Measurements from ENCODE around the gene NPHP4.

Gene NPHP4

DNA sequence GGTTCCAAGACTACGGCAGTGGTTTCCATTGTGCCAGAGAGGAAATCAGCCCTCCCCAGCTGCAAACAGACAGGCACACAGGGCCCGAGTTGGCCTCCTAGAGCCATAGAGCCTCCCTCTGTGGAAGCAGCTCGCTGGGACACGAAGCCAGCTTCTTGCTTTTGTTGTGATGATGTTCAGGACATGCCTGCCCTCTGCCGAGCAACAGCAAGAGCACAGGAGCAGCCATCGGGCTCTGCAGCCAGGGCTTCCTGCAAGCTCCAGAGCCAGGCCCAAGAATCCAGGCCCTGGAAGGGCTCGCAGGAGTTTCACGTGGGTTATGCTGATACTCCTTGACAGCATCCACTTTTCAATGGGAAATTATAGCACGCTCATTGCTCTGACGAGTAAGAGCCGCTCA, 18.5 kb downstream of the NPHP4 start:
- no peak for DNase-seq (ENCODE audit: low read depth in 2 of 2, low spot score in 1 of 2)

DNA sequence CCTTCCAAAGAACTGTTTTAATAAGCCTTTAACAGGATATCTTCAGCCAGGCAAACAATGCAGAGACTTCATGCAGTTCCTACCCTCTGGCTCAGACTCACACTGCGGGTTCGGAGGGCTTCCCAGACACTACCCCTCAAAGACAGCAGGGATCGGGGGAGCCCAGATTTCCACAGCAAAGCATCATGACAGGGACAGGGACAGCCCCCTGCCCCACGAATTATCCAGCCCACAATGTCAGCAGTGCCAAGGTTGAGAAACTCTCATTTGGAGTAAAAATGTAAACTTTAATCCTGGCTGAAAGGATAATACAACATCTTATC, 20.1 kb downstream of the NPHP4 start:
- no peak for DNase-seq (ENCODE audit: low read depth in 2 of 2, low spot score in 1 of 2)

DNA sequence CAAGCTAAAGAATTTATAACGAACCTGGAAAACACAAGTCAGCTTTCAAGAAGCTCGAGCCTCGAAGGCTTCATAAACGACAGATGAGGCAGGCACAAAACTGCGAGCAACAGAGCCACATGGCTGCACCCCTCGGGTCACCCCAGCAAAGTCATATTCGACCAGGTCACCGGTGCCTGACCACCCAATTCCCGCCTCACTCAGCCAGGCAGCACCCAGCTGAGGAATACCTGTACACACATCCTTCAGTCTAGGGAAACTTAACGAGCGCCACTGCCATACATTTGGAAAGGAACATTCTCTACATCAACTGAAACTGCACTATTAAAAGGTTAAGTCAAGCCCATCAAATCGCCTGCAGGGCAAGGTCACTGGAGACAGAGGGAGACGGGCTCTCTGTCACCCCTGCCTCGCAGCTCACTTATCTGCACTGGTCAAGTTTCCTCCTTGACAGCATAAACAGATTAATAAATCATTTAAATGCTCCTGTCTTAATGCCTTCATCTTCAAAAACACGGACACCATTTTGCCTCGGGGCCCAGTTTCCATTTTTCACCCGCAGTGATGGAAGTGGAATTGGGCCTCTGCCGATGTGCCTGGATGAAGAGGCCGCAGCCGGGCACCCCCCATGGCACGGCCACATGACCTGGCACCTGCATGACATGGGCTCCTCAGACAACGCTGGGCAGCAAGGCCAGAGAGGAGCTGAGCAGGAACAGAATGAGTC, 20.6 kb downstream of the NPHP4 start:
- no peak for DNase-seq (ENCODE audit: low read depth in 2 of 2, low spot score in 1 of 2)

DNA sequence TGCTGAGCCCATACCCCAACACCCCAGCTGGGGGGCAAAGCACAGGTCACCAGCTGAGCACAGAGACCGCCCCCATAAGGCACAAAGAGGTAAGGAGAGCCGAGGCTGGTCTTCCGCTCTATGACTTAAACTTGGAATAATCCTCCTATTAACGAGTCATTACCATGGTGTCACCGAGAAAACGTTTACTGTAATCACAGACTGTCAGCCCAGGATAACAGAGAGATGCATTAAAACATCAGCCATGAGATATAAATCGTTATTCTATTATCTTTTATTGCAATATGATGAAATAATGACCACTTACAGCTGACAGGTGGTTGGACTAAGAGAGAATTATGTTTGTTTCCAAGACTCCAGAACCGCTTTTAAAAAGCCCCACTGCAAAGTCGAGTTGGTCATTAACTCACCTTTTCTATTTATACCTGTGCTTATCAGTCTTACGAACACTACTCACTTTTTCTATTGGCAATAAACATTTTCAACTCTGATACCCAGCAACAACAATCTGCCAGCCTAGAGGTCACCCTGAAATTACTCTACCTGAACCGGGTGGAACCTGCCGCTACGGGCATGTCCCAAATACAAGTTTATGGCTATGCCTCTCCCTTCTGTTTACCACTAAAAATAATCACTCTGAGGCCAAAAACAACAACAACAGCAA, 21.5 kb downstream of the NPHP4 start:
- DNase-seq (ENCODE audit: low read depth in 2 of 2, low spot score in 1 of 2) = no peak

DNA sequence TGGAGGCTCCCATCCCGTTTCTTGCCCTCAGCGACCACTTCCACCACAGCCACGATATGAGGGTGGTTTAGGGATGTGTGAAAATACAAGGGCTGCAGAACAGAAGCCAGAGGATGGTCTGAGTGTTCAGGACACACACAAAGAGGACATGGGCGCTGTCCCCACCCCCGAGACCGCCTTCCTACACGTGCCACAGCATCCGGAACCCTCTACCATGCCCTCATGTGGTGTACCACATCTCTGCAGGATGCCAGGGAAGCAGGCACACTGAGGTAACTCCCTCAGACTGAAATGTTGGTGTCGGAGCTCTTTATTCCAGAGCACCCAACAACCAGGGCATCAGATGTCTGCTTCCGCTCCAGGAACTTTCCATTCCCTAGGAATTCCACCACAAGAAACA, 23.1 kb downstream of the NPHP4 start:
- no peak for DNase-seq (ENCODE audit: low read depth in 2 of 2, low spot score in 1 of 2)

DNA sequence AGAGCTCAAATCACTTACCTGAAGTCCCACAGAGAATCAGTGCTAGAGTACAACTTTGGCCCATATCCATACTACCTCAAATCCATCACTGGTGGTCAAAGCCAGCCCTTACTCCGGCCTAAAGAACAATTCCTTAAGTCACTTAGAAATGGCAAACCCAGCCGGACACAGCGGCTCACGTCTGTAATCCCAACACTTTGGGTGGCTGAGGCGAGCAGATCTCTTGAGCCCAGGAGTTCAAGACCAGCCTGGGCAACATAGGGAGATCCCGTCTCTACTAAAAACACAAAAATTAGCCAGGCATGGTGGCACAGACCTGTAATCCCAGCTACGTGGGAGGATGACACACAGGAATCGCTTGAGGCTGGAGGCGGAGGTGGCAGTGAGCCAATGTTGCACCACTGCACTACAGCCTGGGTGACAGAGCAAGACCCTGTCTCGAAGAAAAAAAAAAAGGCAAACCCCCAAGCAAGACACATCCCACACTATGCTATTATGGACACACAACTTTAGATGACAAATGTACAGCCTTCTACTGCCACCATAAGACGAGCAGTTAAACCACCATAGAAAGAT, 24.0 kb downstream of the NPHP4 start:
- DNase-seq (ENCODE audit: low read depth in 2 of 2, low spot score in 1 of 2) = no peak

DNA sequence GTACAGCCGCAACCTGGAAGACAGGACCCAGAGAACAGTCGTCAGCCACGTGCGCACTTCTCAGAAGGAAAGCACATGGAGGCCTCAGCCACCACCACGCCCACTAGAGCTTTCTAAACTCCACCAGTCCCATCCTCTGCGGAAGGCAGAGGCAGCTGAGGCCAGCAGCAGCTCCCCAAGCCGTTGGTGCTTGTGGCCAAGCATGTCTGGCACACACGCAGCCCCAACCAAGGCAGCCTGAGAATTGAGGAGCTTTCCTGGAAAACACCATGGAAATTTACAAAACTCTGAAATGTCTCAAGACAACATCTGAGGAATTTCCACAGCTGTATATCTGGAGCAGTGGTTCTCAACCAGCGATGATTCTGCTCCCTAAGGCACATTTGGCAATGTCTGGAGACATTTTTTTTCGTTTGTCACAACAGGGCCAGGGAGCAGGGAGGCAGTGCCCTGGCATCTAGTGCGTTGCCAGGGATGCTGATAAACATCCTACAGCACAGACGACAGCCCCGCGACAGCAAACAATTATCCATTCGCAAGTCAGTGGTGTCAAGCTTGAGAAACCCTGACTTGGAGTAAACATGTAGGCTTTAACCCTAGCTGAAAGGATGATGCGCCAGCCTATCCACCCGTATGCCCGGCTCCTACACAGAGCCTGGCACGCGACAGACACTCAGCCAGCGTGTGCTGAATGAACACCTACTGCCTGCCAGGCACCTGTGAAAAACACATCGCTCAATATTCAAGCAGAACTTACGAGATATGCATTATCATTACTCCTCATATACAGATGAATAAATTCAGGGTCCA, 24.7 kb downstream of the NPHP4 start:
- no peak for DNase-seq (ENCODE audit: low read depth in 2 of 2, low spot score in 1 of 2)

DNA sequence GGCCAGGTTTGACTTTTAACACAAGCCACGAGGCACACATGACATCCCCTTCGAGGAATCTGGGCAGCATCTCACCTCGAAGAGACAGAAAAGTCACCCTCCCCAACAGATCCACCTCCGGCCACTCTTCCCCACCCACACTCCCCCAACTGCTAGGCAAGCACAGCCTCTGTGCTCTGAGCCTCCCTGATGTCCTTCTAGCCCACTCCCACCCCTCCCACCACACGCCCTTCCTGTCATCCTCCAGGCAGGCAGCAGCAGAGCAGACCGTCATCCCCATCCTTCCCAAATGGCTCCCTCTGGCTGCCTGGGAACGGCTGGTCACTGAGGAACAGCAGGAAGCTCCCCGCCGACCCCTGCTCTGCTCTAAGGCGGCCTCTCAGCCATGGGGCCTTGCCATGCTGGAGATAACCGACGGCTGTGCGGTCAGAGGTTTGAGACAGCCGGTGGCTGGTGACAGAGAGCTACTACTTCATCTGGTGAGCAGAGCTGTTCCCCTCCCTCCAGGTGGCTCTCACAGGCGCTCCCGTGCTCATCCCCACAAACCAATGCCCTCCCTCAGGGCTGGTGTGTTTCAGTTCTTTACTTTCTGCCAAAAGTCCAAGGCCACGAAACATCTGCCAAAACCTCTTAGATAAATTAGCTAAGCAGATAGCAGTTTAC, 25.6 kb downstream of the NPHP4 start:
- DNase-seq (ENCODE audit: low read depth in 2 of 2, low spot score in 1 of 2) = no peak

DNA sequence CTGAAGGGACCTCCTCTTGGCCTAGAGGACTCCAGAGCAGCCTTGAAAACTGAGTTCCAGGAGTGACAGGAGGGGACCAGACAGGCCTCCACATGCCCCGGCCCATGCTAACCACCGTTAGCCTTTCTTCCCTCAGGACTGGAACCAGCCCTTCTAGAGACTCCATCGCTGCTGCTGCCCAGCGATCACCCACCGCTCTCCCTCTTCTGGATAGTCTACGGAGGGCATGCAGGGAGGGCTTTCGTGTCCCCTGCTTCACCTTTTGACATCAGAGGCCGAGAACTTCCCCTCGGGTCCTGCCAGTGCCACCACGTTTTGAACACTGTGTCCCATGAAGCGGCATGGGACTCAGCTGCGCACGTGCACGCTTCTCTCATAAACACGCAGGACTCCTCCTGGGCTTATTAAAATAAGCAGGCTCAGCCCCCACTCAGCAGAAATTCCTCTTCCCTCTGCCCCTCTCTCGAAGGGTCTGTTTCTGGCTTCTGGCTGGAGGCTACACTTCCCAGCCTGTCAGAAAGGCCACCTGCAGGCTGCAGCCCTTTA, 26.6 kb downstream of the NPHP4 start:
- no peak for DNase-seq (ENCODE audit: low read depth in 2 of 2, low spot score in 1 of 2)

DNA sequence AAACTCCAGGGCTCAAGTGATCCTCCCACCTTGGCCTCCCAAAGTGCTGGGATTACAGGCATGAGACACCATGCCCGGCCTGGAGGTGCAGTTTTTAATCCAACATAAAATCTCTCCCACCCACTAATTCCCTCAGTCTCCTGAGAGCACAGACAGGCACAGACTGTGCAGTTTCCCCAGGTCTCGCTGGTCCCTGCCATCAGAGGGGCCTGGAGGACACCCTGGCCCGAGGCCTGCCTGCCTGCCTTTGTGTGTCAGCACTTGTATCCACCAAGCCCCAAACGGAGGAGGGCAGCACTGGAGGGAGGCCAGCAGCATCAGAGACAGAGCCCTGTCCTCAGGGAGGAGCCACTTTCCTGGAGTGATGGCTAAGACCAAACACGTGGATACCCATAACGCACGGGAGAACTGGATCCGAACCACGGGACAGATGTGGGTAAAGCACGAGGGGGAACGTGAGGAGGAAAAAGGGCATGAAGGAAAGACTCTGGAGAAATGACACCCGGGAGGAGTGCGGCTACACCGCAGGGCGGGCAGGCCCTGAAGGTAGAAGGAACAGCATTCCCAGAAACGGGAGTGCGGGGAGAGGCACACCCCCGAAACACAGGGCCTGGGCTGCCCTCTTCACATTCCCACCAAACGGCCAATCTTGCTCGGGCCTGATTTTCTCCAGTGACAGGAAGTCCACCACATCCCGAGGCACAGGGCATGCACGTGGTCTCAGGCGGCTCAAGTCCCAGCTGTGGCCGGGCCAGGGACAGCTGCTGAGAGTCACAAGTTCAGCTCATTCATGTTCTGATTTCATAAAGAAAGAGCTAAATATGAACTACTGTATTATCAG, 29.7 kb downstream of the NPHP4 start:
- no peak for DNase-seq (ENCODE audit: low read depth in 2 of 2, low spot score in 1 of 2)

DNA sequence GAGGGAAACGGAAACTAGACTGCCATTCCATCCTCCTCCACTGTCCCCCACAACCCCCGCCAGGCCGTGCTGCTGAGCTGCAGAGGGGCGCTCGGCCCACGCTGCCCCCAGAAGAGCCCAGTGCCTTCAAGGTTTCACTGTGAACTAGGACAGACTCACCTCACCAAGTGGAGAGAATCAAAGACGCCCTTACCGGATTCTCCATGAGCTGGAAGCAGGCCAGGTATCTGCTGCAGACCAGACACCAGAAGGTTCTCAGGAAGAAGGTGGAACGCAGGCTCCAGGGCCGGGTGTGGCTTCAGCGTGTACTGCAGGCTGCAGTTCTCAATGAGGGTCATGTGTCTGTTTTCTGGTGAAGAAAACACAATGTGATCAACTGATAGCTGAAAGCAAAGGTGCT, 30.6 kb downstream of the NPHP4 start:
- no peak for DNase-seq (ENCODE audit: low read depth in 2 of 2, low spot score in 1 of 2)

DNA sequence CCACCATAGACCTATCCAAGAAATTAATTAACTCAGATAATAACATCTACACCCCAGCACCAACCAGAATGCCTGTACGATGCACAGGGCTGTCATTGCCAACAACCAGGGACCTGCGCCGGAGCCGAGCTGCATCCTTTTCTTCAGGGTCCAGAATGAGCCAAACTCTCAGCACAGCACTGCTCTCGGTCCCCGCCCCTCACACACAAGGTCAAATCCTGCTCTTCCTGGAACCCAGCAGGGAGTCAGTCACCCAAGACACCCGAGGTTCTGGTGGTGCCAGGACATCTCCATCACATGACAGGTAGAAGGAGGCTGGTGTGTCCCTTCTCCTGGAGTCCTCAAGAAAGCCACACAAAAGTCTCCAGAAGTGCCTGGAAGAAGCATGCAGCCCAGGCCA, 31.9 kb downstream of the NPHP4 start:
- no peak for DNase-seq (ENCODE audit: low read depth in 2 of 2, low spot score in 1 of 2)

DNA sequence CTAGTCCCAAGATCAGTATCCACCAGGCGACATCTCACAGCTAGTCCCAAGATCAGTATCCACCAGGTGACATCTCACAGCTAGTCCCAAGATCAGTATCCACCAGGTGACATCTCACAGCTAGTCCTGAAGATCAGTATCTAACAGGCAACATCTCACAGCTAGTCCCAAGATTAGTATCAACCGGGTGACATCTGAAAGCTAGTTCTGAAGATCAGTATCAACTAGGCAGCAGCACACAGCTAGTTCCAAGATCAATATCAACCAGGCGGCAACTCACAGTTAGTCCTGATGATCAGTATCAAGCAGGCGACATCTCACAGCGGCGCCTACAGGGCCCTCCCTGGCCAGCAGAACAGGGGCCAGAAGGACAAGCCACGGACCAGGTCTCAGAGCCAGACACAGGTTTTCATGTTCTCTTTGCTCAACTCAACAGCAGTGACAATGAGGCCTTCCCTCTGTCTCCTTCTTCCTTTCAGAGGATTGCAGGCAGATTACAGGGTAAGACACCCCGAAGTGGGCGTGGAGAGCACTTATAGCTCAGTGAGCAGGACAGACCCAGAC, 32.5 kb downstream of the NPHP4 start:
- no peak for DNase-seq (ENCODE audit: low read depth in 2 of 2, low spot score in 1 of 2)

DNA sequence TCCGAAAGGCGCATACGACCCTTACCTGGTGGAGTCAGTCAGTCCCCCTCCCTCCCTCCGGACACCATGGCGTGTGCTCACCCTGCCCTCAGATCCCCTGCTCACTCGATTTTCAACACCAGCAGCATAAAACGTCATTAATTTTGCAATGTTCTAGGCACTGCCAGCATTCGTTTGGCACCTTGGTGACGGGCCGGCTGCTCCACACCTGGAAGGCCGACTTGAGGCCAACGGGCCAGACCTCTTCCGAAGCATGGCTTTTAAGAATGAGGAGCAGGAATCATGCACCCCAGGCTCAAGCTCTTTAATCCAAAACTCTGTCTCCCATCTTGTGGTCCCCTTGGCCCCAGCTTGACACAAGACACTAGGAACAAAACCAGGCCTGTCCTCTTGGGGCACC, 33.1 kb downstream of the NPHP4 start:
- no peak for DNase-seq (ENCODE audit: low read depth in 2 of 2, low spot score in 1 of 2)

DNA sequence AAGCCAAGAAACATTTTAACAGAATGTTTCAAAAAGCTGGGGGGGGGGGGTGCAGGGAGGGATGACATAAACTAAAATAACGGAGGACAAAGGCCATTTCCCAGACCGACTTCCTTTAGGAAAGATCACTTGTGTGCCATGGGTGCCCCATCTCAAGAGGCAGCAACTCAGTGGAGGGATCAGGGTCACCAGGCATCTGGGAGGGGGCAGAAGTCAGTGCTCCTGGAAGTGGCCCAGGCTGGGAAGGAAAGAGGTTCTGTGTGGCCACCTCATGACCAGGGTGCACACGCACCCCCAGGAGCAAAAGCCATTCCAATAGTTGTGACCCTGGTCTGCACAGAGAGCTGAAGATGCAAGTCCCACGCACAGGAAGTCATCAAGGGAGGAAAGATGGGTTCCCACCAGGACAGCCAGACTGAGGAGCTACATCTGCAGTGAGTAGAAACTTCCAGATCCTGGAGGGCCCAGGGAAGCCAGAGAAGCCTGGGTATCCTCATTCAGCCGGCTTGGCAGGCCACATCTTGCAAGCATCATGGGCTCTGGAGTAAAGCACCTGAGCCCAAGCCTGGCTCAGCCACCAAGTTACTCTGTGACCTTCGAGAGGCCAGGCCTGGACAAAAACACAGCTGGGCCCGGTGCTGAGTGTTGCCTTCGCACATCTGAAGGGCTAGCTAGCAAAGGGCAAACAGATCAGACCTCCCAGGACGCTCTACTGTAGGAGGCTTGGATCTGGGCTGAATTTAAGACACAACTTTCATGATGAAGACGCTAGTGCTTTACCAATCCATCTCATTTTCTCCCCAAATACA, 36.0 kb downstream of the NPHP4 start:
- no peak for DNase-seq (ENCODE audit: low read depth in 2 of 2, low spot score in 1 of 2)

DNA sequence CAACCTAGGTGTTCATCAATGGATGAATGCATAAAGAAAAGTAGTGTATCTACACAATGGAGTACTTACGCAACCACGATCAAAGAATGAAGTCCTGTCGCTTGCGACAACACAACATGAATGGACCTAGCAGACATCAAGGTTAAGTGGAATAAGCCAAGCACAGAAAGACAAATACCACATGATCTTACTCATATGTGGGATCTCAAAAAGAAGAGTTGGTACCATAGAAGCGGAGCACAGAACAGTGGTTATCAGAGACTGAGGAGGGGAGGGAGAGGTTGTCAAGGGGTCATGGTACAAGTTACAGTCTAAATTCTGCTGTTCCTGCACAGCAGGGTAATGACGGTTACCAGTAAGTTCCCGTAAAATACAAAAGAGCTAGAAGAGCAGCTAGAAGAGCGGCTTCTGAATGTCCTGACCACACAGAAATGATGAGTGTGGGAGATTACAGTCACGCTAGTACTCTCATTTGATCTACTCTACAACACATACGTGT, 36.7 kb downstream of the NPHP4 start:
- DNase-seq (ENCODE audit: low read depth in 2 of 2, low spot score in 1 of 2) = no peak

DNA sequence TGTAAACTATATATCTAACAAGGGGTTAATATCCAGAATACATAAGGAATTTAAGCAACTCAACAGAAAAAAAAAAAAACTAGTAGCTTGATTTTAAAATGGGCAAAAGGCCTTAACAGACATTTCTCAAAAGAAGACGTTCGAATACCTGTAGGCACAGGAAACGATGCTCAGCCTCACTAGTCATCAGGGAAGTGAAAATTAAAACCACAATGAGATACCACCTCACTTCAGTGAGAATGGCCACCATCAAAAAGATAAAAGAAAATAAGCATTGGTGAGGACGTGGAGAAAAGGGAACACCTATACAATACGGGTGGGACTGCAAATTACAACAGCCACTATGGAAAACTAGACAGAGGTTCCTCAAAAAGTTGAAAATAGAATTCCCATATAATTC, 37.3 kb downstream of the NPHP4 start:
- no peak for DNase-seq (ENCODE audit: low read depth in 2 of 2, low spot score in 1 of 2)

DNA sequence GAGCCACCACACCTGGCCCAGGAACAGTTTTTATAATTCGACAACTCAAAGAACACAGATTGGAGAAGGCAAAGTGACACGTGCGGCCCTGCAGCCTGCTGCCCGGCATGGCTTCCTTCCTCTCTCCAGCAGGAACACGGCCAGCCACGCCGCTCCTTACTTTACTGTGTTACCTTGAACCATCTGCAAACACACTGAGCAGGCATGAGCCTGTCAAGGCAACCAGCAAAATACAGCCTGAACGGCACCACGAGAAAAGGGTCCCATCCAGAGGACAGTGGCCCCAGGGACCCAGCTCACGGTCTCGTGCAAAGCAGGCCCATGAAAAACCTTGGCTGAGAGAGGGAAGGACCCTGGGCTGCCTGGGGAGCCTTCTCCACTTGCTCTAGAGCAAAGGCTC, 38.8 kb downstream of the NPHP4 start:
- no peak for DNase-seq (ENCODE audit: low read depth in 2 of 2, low spot score in 1 of 2)

DNA sequence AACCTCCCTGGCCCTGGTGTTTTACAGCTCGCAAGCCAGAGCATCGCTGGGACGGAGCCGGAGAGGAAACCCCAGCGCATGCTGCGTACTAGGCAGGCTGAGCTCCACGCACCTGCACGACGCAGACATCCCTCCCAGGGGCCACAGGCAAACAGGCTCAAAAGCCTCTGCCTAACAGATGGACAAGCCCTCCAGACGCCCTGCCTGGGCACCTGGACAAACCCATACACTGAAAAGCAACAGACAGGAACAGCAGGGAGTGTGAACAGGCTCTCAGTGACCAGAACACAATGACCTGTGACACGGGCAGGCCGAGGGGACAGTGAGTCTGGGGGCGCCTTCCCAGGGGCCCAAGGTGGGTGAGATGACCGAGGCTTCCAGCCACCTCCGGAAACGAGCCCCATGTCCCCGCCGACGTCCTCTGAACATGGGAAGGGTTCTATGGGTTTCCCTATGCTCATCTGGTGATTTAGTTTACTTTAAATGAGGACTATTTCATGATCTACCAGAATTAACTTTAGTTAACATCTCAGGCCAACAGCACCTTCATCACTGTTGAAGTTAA, 40.3 kb downstream of the NPHP4 start:
- DNase-seq (ENCODE audit: low read depth in 2 of 2, low spot score in 1 of 2) = no peak

Measured in stimulated activated CD8-positive, alpha-beta memory T cell treated with anti-CD3 and anti-CD28 coated beads, Interleukin-4, amount 100 ng/mL, for 1 hour (primary cell).